KMS-11 (cell line): Measurements from ENCODE around the gene PFKFB2.
"Not testable (repeated sequence)": the region's sequence is repeated elsewhere in the genome, so short reads cannot be mapped to it uniquely, and the experiment has no call there.

Experiments used
- H2AFZ ChIP-seq: fragments of 200-600 bp; sonication (generic); 2 replicates; pipeline ENCODE4 v1.6.1; 2016; ENCODE audit warnings: antibody characterized with exemption, mixed run types, low read depth
- H3K27ac ChIP-seq: fragments of 200-600 bp; sonication (generic); 2 replicates; pipeline ENCODE4 v1.6.1; 2016; ENCODE audit warnings: mild to moderate bottlenecking, mixed run types
- H3K27me3 ChIP-seq: fragments of 200-600 bp; sonication (generic); 2 replicates; pipeline ENCODE4 v1.6.1; 2017; ENCODE audit warnings: mild to moderate bottlenecking, low read depth, mixed run types, moderate library complexity; ENCODE audit not compliant: insufficient read depth
- H3K36me3 ChIP-seq: fragments of 200-600 bp; sonication (generic); 2 replicates; pipeline ENCODE4 v1.6.1; 2017; ENCODE audit warnings: mild to moderate bottlenecking, mixed run types; ENCODE audit not compliant: insufficient read depth
- H3K4me1 ChIP-seq: fragments of 200-600 bp; sonication (generic); 2 replicates; pipeline ENCODE4 v1.6.1; 2016; ENCODE audit warnings: mild to moderate bottlenecking, low read depth, mixed run types; ENCODE audit not compliant: poor library complexity, severe bottlenecking
- H3K4me2 ChIP-seq: fragments of 200-600 bp; sonication (generic); 2 replicates; pipeline ENCODE4 v1.7.0; 2016; ENCODE audit warnings: mild to moderate bottlenecking, mixed run types
- H3K4me3 ChIP-seq: fragments of 200-600 bp; sonication (generic); IDR thresholded peaks from 2 replicates; pipeline ENCODE4 v1.6.1; 2017; ENCODE audit warnings: low read depth, low read length, mixed read lengths; ENCODE audit not compliant: insufficient read depth
- H3K79me2 ChIP-seq: fragments of 200-600 bp; sonication (generic); 2 replicates; pipeline ENCODE4 v1.6.1; 2016; ENCODE audit warnings: low read depth, mixed run types; ENCODE audit not compliant: insufficient read depth
- H3K9ac ChIP-seq: fragments of 200-600 bp; sonication (generic); 2 replicates; pipeline ENCODE4 v1.6.1; 2016; ENCODE audit warnings: mild to moderate bottlenecking, mixed run types
- H4K20me1 ChIP-seq: fragments of 200-600 bp; sonication (generic); 2 replicates; pipeline ENCODE4 v1.6.1; 2016; ENCODE audit warnings: mild to moderate bottlenecking, mixed run types; ENCODE audit not compliant: insufficient read depth
- CTCF ChIP-seq: fragments of 200-600 bp; sonication (generic); conservative IDR thresholded peaks from 2 replicates; pipeline ENCODE4 v1.6.1; 2017; ENCODE audit warnings: low read depth, mild to moderate bottlenecking, antibody characterized with exemption, low read length, moderate library complexity, mixed read lengths

Gene PFKFB2

DNA sequence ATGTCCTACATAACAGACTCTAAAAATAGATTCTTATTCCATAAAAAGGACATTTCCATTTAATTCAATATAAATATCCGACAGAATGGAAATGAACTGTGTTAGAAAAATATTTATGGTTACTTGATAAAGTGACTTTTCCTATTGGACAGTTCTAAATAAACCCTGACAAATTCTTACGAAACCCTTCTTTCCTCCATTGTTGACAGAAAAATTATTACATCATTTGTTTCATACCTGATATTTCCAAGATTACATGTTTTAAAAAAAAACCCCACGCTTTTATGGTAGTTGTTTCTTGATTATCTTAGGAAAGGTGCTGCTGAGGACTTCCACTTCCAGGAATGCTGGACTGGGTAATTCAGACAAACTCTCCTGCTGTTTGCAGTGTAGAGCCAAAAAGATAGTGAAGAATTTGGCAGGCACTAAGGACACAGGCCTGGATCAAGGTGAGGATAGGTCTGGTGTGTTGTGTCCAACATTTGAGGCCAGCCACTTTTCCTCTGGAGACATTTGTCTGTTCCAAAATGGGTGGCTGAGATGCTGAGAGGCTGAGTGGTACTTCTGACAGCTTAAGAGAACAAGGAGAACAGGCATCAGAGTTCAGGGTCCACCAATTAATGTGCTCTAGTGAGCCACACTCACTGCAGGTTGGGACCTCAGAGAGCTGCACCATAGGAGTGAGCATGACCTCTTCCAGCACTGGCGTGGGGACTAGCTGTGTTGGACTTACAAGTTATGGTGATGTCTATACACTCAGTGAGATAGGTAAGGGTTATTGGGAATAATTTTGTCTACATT lies 13.5 kb upstream of the PFKFB2 start:
- no peaks in the 10 kb centered on the region for H3K36me3 ChIP-seq
- H3K4me2 ChIP-seq, result no peak overlapping the region
- H3K9ac ChIP-seq, result no peak overlapping the region
- H3K27me3 ChIP-seq, result no peaks in the 10 kb centered on the region
- no peaks in the 10 kb centered on the region for H3K79me2 ChIP-seq
- no peak for TF ChIP-seq CTCF
- no peak overlapping the region for H3K27ac ChIP-seq
- no peaks in the 10 kb centered on the region for H4K20me1 ChIP-seq
- H3K4me3 ChIP-seq, result no peak overlapping the region
- H3K4me1 ChIP-seq, result no peaks in the 10 kb centered on the region
- H2AFZ ChIP-seq, result no peak overlapping the region

DNA sequence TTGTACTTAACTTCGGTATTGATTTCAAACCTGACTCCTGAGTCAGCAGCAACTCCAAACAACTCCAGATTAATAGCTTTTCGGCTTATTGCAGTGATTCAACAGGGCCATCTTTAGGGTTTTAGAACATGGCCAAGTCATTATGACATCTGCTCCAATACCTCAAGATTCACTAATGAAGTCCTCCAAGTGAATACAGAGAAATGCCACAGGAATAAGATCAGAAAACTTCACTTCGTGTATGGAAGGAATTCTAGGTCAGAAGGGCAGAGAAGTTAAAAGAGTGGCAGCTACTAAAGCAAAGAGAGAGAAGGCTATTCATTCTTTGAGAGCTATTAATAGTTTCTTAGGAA lies 12.9 kb upstream of the PFKFB2 start:
- TF ChIP-seq CTCF, result no peak
- Histone ChIP-seq H3K27me3 (no peaks in the 10 kb centered on the region), H3K79me2 (no peaks in the 10 kb centered on the region), H3K27ac (no peak overlapping the region), H3K36me3 (no peaks in the 10 kb centered on the region), H3K4me1 (no peaks in the 10 kb centered on the region), H3K9ac (no peak overlapping the region), H4K20me1 (no peaks in the 10 kb centered on the region), H3K4me3 (no peak overlapping the region), H3K4me2 (no peak overlapping the region), H2AFZ (no peak overlapping the region)

DNA sequence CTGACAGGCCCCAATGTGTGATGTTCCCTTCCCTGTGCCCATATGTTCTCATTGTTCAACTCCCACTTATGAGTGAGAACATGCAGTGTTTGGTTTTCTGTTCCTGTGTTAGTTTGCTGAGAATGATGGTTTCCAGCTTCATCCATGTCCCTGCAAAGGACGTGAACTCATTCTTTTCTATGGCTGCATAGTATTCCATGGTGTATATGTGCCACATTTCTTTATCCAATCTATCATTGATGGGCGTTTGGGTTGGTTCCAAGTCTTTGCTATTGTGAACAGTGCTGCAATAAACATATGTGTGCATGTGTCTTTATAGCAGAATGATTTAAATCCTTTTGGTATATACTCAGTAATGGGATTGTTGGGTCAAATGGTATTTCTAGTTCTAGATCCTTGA lies 11.7 kb upstream of the PFKFB2 start:
- H4K20me1 ChIP-seq, result not testable (repeated sequence)

GRCh38 chr1:207045453-207045852 lies 7.6 kb upstream of the PFKFB2 start:
- Histone ChIP-seq H2AFZ (no peak overlapping the region), H3K4me3 (no peak overlapping the region), H3K4me1 (peaks cover 19% of the 10 kb centered on the region), H3K9ac (no peak overlapping the region), H3K27ac (no peak overlapping the region), H4K20me1 (no peaks in the 10 kb centered on the region), H3K4me2 (no peak overlapping the region), H3K36me3 (no peaks in the 10 kb centered on the region), H3K27me3 (no peaks in the 10 kb centered on the region), H3K79me2 (peaks cover 21% of the 10 kb centered on the region)
- TF ChIP-seq CTCF, result no peak

More for the DNA sequence above, 11.7 kb upstream of the PFKFB2 start:
- H3K4me1 ChIP-seq, H3K79me2 ChIP-seq, H3K36me3 ChIP-seq, H3K4me2 ChIP-seq, H3K9ac ChIP-seq, H3K4me3 ChIP-seq, H3K27me3 ChIP-seq, H3K27ac ChIP-seq, H2AFZ ChIP-seq: not testable (repeated sequence)

DNA sequence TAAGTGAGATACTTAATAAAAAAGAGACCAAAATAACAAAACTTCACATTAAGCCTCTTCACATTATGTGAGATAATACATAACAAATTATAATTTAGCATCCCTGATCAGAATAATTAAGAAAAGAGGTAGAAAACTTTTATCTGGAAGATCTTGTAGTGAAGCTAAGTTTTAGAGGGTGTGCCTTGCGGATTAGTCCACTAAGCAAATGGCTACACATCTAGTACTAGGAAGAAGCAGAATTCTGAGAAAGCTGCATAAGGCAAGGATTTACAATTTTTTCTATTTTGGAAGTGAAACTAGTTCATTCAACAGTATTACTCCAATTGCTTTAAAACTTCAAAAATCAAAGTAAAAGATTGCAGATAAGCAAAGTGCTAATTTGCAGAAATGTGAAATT lies 5.6 kb upstream of the PFKFB2 start:
- Histone ChIP-seq H3K4me1 (peaks cover 23% of the 10 kb centered on the region), H4K20me1 (no peaks in the 10 kb centered on the region), H3K4me3 (no peak overlapping the region), H3K27me3 (no peaks in the 10 kb centered on the region), H3K27ac (no peak overlapping the region), H3K9ac (no peak overlapping the region), H3K79me2 (peaks cover 21% of the 10 kb centered on the region), H3K36me3 (no peaks in the 10 kb centered on the region), H2AFZ (no peak overlapping the region), H3K4me2 (no peak overlapping the region)
- no peak for TF ChIP-seq CTCF
